ENCODE data around the gene RGL1. TPM values are rescaled to one million over a fixed set of nuclear protein-coding genes. Genes with fewer than 3 reads are reported as not detected.

RGL1 gene
- total and polyA plus RNA-seq, 9 of the 15 experiments (the other 6 are each of a cell fraction or from before 2014, with no cell fraction given), result under 0.01 to 0.07 (median 0.04) TPM

DNA sequence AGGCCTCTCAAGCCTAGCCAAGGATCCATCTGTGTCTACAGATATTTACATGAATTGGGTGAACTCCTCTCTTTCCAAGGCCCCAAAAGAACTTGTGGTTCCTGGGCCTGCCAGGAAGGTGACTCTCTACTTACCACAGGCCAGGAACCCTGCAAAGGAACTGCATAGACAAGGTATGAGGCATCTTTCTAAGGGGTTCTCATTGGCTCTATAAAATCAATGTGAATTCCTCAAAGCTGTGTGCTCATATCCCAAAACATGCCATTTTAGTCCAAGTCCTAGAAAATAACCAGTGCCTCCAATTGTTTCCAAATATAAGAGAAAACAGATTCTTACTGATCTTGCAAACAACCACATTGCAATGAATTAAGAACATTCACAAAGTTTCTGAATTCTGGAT lies 39.9 kb upstream of the RGL1 start:
- Histone ChIP-seq H3K9me3 (replicated peaks; ENCODE audit: control insufficient read depth, insufficient read depth, low read depth, low read length) (no peaks in the 10 kb centered on the region), H3K4me2 (ENCODE audit: insufficient read depth, low read length) (no peak overlapping the region), H3K9ac (ENCODE audit: insufficient read depth in 1 of 2, low read depth in 2 of 2, low read length in 2 of 2) (no peak overlapping the region), H3K4me3 (no peak overlapping the region), H3K27me3 (ENCODE audit: control insufficient read depth in 2 of 2, insufficient read depth in 2 of 2, low read length in 2 of 2) (no peaks in the 10 kb centered on the region), H3K9me1 (ENCODE audit: control insufficient read depth, insufficient read depth, low read length) (no peaks in the 10 kb centered on the region), H2AFZ (ENCODE audit: low read depth, low read length) (no peak overlapping the region), H3K4me1 (replicated peaks in 1 of 2; ENCODE audit: control insufficient read depth in 2 of 2, insufficient read depth in 2 of 2, low read length in 2 of 2) (no peaks in the 10 kb centered on the region), H3K79me2 (ENCODE audit: control insufficient read depth, insufficient read depth, low read length) (no peaks in the 10 kb centered on the region), H3K36me3 (ENCODE audit: control insufficient read depth, insufficient read depth, low read length) (no peaks in the 10 kb centered on the region), H3K27ac (ENCODE audit: extremely low read depth, low read depth, low read length) (no peak overlapping the region), H4K20me1 (replicated peaks; ENCODE audit: control insufficient read depth, insufficient read depth, low read length) (no peaks in the 10 kb centered on the region)
- TF ChIP-seq ZNF766 (CRISPR knock-in tag; conservative IDR thresholded peaks at IDR 0.05) (no peak), HBP1 (CRISPR knock-in tag; IDR thresholded peaks at IDR 0.05) (no peak), STAG1 (CRISPR knock-in tag; IDR thresholded peaks at IDR 0.05; ENCODE audit: borderline replicate concordance) (no peak), RAD21 (CRISPR knock-in tag; conservative IDR thresholded peaks at IDR 0.05 in 1 of 2, IDR thresholded peaks at IDR 0.05 in 1 of 2) (no peak), BCLAF1 (IDR thresholded peaks at IDR 0.05; ENCODE audit: borderline replicate concordance in 1 of 2, control insufficient read depth in 1 of 2, low read depth in 2 of 2, low read length in 1 of 2) (no peak), TEAD4 (IDR thresholded peaks at IDR 0.05; ENCODE audit: low read length) (no peak), TEAD4 (CRISPR knock-in tag; IDR thresholded peaks at IDR 0.05; ENCODE audit: borderline replicate concordance) (no peak), RBM17 (IDR thresholded peaks at IDR 0.05; ENCODE audit: borderline replicate concordance, low read depth, low read length) (no peak), ZKSCAN1 (IDR thresholded peaks at IDR 0.05; ENCODE audit: low read depth, low read length) (no peak), FOXK2 (conservative IDR thresholded peaks at IDR 0.05 in 1 of 2, IDR thresholded peaks at IDR 0.05 in 1 of 2; ENCODE audit: low read depth in 2 of 2) (no peak), ERF (CRISPR knock-in tag; IDR thresholded peaks at IDR 0.05) (no peak)
- TF ChIP-seq, protein P1, sequence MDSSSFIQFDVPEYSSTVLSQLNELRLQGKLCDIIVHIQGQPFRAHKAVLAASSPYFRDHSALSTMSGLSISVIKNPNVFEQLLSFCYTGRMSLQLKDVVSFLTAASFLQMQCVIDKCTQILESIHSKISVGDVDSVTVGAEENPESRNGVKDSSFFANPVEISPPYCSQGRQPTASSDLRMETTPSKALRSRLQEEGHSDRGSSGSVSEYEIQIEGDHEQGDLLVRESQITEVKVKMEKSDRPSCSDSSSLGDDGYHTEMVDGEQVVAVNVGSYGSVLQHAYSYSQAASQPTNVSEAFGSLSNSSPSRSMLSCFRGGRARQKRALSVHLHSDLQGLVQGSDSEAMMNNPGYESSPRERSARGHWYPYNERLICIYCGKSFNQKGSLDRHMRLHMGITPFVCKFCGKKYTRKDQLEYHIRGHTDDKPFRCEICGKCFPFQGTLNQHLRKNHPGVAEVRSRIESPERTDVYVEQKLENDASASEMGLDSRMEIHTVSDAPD (CRISPR knock-in tag; IDR thresholded peaks at IDR 0.05), result no peak
- BruUV-seq (replicated peaks), result no TSS peak
- in situ Hi-C loops (cut with MboI), result no loop called here
- FAIRE-seq (no peak), ATAC-seq (no peak), DNase-seq (ENCODE audit: extremely low read depth in 1 of 4, low spot score in 3 of 4) (no peak)
- intact Hi-C loops (cut with micrococcal nuclease), result no loop called here
- POLR2A ChIA-PET, result no interaction called here
- CTCF ChIA-PET (ENCODE audit: low intra/inter-chr PET ratio), result no interaction called here

Data from K562 (cell line).